ENCODE data around the gene NRG2.

NRG2 gene

DNA sequence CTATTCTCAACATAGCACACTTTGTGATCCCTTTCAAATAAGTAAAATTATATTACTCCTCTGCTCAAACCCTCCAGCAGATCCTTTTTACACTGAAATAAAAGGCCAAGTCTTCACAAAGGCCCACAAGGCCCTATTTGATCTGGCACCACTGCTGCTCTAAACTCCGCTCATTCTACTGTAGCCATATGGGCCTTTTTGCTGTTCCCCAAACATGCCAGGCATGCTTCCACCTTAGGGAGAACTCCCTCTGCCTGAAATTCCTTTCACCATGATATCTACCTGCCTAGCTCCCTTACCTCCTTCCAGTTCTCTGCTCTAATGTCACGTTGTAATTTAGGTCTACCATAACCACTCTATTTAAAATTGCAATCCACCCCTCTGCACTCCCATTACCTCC, 28.3 kb downstream of the NRG2 start:
- TF ChIP-seq, protein P1, sequence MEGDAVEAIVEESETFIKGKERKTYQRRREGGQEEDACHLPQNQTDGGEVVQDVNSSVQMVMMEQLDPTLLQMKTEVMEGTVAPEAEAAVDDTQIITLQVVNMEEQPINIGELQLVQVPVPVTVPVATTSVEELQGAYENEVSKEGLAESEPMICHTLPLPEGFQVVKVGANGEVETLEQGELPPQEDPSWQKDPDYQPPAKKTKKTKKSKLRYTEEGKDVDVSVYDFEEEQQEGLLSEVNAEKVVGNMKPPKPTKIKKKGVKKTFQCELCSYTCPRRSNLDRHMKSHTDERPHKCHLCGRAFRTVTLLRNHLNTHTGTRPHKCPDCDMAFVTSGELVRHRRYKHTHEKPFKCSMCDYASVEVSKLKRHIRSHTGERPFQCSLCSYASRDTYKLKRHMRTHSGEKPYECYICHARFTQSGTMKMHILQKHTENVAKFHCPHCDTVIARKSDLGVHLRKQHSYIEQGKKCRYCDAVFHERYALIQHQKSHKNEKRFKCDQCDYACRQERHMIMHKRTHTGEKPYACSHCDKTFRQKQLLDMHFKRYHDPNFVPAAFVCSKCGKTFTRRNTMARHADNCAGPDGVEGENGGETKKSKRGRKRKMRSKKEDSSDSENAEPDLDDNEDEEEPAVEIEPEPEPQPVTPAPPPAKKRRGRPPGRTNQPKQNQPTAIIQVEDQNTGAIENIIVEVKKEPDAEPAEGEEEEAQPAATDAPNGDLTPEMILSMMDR (IDR thresholded peaks at IDR 0.05; ENCODE audit: control insufficient read depth, extremely low read depth, insufficient read depth) = no peak
- no peak for DNase-seq (ENCODE audit: low read depth)
- H3K4me3 ChIP-seq (ENCODE audit: low read depth, low read length) = no peak overlapping the region

DNA sequence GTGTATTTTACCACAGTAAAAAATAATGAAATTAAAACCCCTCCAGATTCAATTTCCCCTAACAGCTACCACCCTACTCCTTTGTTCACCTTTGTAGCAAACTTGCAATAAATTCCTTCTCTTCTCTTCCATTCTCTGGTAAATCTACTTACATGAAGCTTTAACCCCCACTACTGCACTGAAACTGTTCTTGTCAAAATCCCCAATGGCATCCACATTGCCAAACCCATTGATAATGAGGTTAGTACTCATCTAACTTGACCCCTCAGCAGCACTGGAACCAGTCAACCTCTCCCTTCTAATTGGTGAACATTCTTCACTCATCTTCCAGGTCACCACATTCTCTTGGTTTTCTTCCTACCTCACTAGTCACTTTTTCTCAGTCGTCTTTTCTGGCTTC, 29.6 kb downstream of the NRG2 start:
- TF ChIP-seq, protein P1 (IDR thresholded peaks at IDR 0.05; ENCODE audit: control insufficient read depth, extremely low read depth, insufficient read depth) = no peak
- no peak overlapping the region for H3K4me3 ChIP-seq (ENCODE audit: low read depth, low read length)
- no peak for DNase-seq (ENCODE audit: low read depth)

DNA sequence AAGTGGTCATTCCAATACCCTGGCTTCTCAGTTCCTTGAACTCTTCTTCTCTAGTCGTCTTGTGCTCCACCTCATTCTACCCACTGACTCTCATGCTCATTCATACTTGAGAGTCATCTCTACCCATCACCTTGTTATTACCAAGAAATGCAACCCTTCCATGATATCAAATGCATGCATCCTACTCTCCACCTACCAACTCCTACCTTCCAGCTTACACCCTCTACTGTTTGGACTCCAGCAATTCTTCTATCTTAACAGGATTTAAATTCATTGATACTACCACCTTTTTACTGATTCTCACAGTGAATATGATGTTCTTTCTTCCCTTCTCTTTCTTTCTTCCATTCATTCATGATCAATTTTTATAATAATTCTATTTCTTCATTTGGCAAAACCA, 30.7 kb downstream of the NRG2 start:
- no peak overlapping the region for H3K4me3 ChIP-seq (ENCODE audit: low read depth, low read length)
- TF ChIP-seq, protein P1 (IDR thresholded peaks at IDR 0.05; ENCODE audit: control insufficient read depth, extremely low read depth, insufficient read depth) = no peak
- no peak for DNase-seq (ENCODE audit: low read depth)

DNA sequence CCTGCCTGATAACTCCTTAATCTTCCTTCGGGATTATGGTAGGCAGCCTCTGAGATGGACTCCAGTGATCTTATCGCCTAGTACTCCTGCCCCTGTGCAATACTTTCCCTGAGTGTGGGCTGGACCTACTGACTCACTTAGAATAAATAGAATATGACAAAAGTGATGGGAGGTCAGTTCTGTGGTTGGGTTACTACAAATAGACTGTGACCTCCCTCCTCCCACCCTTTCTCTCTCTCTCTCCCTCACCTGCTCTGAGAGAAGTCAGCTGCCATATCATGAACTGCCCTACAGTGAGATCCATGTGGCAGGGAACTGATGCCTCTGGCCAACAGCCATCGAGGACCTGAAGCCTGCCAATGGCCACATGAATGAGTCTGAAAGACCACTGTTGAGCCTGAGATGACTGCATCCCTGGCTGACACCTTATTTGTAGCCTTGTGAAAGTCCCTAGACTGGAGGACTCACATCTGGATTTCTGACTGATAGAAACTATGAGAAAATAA, 31.7 kb downstream of the NRG2 start:
- DNase-seq (ENCODE audit: low read depth) = no peak
- TF ChIP-seq, protein P1 (IDR thresholded peaks at IDR 0.05; ENCODE audit: control insufficient read depth, extremely low read depth, insufficient read depth) = no peak
- no peak overlapping the region for H3K4me3 ChIP-seq (ENCODE audit: low read depth, low read length)

DNA sequence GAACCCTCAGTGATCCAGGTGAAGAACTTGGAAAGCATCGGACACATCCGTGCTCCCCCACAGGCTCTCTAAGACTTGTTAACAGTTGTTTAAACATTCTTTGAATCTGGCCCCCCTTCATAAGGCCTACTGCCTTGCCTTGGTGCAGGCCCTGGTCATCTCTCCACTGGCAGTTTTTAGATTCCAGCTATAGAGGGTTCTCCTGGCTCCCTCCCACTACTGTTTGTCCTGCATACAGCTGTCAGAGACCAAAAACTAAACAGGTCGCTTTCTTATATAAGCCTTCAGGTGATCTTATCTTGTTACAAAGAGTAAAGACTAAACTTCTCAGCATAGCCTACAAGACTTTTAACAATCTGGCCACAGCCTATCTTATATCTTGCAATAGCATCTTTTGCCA, 32.3 kb downstream of the NRG2 start:
- no peak for DNase-seq (ENCODE audit: low read depth)
- TF ChIP-seq, protein P1 (IDR thresholded peaks at IDR 0.05; ENCODE audit: control insufficient read depth, extremely low read depth, insufficient read depth) = no peak
- H3K4me3 ChIP-seq (ENCODE audit: low read depth, low read length) = no peak overlapping the region

DNA sequence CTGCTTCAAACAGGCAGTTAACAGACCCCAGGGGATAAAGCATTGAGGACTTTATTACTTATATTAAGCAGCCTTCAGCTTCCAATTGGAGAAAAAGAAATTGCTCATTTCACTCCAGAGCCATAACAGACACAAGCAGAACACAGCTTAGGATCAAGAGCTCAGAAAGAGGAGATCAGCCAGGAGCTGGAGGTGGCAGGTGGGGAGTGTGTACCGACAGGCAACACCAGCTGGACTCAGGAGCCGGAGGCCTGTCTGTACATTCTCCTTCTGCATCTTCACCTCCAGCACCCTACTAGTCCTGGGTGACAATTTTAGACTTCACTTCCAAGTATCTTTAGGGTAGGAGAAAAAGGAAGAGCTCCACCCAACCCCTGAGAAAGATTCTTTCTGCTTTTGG, 35.8 kb downstream of the NRG2 start:
- DNase-seq (ENCODE audit: low read depth) = no peak
- TF ChIP-seq, protein P1 (IDR thresholded peaks at IDR 0.05; ENCODE audit: control insufficient read depth, extremely low read depth, insufficient read depth) = no peak
- no peak overlapping the region for H3K4me3 ChIP-seq (ENCODE audit: low read depth, low read length)

DNA sequence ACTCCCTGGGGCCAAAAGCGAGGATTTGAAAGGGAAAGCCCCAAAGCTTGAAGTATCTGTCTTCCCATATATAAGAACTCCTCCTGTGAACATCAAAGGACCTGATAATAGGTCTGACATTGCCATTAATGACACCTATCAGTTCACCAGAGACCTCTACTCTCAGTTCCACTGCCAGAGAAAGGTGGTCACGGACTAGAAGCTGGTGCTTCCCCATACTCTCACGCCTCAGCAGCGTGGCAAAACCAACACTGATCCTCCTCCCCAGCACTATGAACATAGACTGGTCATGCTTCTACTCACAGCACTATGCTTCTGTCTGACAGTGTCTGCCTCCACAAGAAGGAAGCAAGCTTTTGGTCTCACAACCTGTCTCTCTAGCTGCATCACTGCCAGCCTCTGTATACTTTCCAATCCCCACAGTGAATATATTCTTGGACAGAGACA, 37.9 kb downstream of the NRG2 start:
- no peak for DNase-seq (ENCODE audit: low read depth)
- H3K4me3 ChIP-seq (ENCODE audit: low read depth, low read length) = no peak overlapping the region
- TF ChIP-seq, protein P1 (IDR thresholded peaks at IDR 0.05; ENCODE audit: control insufficient read depth, extremely low read depth, insufficient read depth) = no peak
